GOT3 (cell line): ENCODE results near the gene SUSD2.
"Not testable (repeated sequence)": the region's sequence is repeated elsewhere in the genome, so short reads cannot be mapped to it uniquely, and the experiment has no call there.

ENCODE experiments used
- DNase-seq: peaks from one replicate; lab custom pipeline; 2025; ENCODE audit warnings: mixed read lengths; lab: John Stamatoyannopoulos, UW

Gene SUSD2

GRCh38 chr22:24181088-24181995 is at the start of gene SUSD2:
Gene SUSD2, plus strand, starts transcription at chr22:24181487. Its CDS starts 33 bp downstream, at chr22:24181520.
- no peak for DNase-seq

GRCh38 chr22:24133187-24133965 is 47.9 kb upstream of the SUSD2 start:
- DNase-seq: no peak

DNA sequence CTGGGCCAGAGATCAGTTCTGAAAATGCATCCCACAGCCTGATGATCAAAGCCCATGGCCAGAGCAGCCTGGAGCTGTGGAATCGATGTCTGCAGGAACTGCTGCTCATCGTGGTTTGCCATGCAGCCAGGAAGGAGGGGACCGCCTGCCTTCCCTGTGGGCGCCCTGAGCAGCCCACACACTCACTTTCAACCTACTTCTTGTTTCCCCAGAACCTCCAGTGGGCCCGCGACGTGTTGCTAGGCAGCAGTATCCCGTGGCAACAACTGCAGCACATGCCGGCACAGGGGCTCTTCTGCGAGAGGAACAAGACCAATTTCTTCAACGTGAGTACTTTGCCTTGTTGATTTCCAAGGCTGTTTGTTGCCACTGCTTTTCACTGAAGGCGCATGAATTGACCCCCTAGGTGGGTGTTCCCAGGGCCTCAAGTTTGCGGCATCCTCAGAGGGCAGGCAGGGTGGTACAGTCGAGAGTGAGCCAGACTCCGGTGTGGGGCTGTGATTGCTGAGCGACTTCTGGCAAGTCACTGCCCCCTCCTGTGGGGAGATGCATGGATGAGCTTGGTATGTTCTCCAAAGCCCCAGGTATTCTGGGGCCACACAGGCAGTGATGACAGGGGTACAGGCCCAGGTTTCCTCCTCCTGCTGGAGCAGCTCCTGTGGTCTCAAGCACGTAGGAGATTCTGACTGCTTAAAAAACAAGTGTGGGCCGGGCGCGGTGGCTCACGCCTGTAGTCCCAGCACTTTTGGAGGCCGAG is 47.0 kb upstream of the SUSD2 start:
- DNase-seq: no peak

DNA sequence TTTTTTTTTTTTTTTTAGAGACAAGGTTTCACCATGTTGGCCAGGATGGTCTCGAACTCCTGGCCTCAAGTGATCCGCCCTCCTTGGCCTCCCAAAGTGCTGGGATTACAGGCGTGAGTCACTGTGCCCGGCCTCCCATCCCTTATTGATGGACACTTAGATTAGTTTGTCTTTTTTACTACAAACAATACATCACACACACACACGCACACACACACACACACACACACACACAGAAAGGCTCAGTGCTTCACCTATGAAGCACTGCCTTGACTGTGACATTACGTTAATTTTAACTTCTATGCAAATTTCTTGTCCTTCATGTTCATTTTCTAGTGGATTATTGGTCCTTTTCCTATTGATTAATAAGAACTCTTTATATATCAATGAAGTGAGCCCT is 44.8 kb upstream of the SUSD2 start:
- DNase-seq: not testable (repeated sequence)

DNA sequence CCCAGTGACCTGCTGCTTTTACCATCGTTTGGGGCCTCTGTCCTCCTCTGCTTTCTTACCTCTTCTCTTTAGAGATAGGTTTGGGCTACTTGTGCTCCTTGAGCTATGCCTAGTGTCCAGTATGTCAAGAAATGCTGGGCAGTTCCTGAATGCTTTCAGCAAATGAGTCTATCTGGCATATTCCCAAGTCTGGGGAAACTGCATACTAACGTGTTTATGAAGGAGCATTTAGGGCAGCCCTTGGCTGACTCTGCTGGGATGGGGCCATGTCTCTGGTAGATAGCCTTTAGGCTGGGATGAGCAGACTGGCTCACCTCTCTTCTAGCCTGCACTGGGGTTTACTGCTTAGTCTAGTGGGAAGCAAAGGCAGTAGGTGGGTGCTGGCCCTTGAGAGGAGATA is 43.7 kb upstream of the SUSD2 start:
- DNase-seq: no peak

- DNase-seq: no peak
These were observed 42.5 kb upstream of the SUSD2 start for GRCh38 chr22:24138649-24139420.

- DNase-seq: no peak
These were observed 40.9 kb upstream of the SUSD2 start for GRCh38 chr22:24140357-24140756.

GRCh38 chr22:24141586-24141985 is 39.7 kb upstream of the SUSD2 start:
- no peak for DNase-seq

- DNase-seq: no peak
These were observed 39.0 kb upstream of the SUSD2 start for GRCh38 chr22:24142241-24142640.

- DNase-seq: no peak
These were observed 38.5 kb upstream of the SUSD2 start for GRCh38 chr22:24142831-24143230.

DNA sequence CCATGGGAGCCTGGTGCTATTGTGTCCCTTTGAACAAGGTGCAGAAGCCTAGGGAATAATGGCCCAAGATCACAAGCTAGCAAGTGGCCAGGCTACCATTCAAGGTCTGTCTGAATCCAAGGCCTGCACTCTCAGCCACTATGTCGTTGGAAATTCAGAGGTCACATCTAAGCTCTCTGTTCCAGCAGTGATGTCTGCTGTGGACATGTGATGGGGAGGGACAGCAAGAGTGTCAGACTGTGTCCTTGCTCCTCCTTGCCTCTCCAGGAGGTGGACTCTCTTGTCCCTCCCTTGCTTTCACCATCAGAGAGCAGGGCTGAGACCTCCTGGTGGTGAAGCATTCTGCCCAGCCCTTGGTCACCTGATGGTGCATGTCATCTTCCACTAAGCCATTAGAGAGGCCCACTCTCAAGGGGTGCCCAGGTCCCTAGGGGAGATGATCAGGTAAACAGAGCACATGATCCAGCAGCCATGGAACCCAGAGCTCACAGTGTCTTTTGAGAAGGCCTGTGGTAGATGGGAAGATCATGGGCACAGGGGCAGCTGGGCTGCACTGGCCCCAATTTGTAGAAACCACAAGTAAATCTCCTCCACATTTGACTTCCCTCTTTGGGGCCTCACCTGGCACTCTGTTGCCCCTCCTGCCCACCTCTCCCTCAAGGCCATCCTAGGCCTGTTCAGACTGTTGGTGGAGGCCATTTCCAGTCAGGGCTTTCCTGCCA is 37.1 kb upstream of the SUSD2 start:
- DNase-seq: no peak

DNA sequence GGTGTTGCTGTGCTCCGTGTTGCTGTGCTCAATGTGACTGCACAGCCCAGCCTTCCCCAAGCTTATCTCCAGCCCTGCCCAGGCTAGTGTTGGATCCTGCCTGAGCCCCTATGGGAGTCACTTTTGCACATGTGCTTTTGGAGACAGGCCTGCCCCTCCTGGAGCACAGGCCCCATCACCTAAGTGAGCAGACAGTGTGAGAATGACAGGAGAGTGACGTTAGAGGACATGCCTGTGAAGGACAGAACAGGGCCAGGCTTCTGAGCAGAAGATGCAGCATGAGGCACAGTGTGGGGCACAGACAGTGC is 36.6 kb upstream of the SUSD2 start:
- no peak for DNase-seq

DNA sequence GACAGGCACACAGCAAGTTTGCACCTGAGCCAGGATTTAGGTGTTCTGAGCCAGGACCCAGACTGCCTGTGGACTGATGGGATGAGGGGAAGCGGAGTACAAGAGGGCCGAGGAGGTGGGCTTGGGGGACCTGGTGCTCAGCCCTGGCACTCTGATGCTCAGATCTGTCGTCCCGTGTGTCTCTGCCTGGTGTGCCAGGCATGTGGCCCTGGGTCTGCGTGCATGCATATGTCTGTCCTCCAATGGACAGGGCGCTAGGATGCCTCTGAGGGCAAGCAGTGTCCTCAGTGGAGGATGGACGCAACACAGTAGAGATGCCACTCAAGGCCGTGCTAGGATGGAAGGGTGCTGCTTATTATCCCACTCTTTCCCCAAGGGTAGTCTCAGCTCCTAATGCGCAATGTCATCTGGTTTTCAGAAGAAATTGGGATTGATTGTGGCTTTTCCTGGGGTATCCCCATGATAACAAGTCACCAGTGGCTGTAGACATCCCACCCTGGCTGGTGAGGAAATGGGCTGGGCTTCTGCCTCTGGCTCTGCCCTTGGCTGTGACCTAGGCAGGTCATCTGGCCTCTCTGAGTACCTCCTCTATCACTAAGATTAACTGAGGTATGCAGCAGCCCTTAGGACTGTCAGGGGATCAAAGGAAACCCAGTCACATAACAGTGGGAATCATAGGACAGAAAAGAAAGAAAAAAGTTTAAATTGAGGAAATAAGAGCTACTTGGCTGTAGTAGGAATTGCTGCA is 35.7 kb upstream of the SUSD2 start:
- DNase-seq: no peak

DNA sequence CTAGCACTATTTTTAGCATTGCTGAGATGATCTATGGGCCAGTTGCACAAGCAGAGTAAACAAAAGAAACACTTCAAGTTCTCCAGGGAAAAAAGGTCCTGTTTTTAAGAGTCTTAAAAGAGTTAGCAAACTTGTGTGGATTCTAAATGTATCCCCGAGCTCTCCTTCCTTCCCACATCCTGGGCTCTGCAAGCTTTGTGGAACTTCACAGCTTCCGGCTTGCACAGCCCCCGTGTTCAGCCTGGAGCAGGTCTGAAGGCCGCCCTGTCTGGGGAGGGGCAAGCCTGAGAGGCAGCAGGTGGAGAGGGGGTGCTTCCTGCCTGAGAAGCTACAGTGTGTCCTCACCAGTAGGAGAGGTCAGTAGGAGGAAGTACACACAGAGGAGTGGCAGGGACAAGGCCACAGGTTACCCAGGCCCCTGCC is 35.1 kb upstream of the SUSD2 start:
- DNase-seq: no peak

- DNase-seq: no peak
These were observed 34.4 kb upstream of the SUSD2 start for GRCh38 chr22:24146791-24147353.

- no peak for DNase-seq
These were observed 33.6 kb upstream of the SUSD2 start for GRCh38 chr22:24147666-24148065.

GRCh38 chr22:24148266-24149197 is 32.8 kb upstream of the SUSD2 start:
- no peak for DNase-seq

- DNase-seq: no peak
These were observed 32.1 kb upstream of the SUSD2 start for GRCh38 chr22:24149198-24149590.

DNA sequence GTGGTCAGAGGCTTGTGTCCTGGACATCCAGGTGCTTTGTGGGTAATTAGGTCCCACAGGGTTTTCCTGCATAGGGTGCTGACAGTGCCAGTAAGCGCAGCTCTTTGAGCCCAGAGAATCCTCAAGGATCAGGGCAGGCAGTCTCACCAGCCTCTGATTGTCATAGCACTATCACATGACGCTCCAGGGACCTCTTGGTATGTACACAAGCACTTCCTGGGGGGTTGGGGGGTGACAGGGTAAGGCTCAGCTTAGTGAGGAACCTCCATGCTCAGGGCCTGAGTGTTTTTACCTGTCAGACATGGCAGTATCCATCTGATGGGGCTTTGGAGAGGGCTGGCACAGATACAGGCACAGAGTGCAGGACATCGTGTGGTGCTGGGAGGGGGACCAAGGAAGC is 27.9 kb upstream of the SUSD2 start:
- no peak for DNase-seq
